GM15510 (cell line): ENCODE data around the gene C1QTNF9.

Experiments used
- POLR2A ChIP-seq: IDR thresholded peaks from 3 replicates; pipeline ENCODE4 v1.6.1; 2011; ENCODE audit warnings: borderline replicate concordance; ENCODE audit not compliant: insufficient read length; ENCODE audit errors: extremely low read depth

Gene C1QTNF9

GRCh38 chr13:24341439-24341838 is 32.1 kb downstream of the C1QTNF9 start:
- TF ChIP-seq POLR2A: no peak

- TF ChIP-seq POLR2A: no peak
Measured at GRCh38 chr13:24348385-24348784, 39.0 kb downstream of the C1QTNF9 start.

DNA sequence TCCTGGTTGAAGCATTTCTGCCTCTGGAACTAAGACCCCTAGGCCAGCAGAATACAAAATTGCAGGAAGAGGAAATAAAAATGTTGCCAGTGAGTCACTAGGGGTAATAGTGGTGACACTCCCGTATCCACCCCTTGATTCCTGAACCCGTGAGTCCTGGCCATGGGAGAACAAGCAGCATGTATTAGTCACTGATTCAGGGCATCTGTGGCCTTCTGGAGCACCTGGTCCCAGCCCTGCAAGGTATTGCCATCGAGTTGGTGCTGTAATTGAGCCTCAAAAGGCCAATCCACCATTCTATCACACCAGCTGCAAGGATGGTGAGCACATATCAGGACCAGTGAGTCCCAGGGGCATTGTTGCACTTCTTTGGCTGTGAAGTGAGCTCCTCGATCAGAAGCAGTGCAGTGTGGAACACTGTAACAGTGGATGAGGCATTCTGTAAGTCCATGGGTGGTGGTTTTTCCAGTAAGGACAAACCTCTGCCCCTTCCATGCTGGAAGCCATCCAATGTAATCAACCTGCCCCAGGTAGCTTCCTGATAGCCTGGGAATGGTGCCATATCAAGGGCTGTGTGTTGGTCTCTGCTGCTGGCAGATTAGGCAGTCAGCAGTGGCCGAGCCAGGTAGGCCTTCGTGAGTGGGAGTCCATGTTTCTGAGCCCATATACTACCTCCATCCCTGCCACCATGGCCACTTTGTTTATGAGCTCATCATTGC is 39.6 kb downstream of the C1QTNF9 start:
- TF ChIP-seq POLR2A: no peak

DNA sequence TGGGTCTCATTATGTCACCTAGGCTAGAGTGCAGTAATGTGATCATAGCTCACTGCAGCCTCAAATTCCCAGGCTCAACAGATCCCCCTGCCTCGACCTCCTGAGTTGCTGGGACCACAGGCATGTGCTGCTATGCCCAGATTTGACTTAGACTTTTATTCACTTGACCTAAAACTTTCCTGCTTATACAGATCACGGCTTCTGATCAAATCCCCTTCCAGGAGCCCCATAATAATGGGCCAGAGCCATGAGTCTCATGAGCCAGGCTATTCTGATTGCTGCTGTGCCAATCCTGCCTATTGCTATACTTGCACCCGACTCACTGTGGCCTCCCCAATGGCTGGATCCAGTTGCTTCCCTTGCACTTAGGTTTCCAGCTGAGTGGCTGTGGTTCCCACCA is 42.0 kb downstream of the C1QTNF9 start:
- no peak for TF ChIP-seq POLR2A

- no peak for TF ChIP-seq POLR2A
Measured at GRCh38 chr13:24353736-24354135, 44.4 kb downstream of the C1QTNF9 start.

DNA sequence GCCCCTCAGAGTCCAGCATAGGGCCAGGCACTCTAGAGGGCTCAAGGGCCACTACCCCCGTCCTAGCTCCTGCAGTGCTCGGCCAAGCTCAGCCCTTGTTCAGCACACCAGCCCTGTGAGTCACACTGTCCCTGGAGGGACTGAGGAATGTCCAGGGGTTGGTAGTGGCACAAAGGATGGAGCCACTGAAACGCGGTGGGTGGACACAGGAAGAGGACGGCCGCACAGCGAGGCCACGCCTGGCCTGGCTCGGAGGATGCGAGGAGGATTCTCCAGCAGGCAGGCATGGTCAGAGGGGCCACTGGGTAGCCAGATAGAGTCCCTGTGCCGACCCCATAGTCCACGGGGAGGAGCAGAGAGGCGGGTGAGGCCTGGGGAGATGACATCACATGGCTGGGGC is 45.7 kb downstream of the C1QTNF9 start:
- TF ChIP-seq POLR2A: no peak

DNA sequence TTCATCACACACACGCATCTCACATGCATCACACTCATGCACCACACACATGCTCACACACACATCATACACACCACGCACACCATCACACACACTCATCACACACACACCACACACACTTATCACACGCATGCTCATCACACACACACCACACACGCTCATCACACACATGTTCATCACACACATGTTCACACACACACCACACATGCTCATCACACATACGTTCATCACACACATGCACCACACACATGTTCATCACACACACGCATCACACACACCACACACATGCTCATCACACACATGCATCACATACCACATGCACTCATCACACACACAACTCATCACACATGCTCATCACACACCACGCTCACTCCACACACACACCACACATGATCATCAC is 46.9 kb downstream of the C1QTNF9 start:
- no peak for TF ChIP-seq POLR2A

DNA sequence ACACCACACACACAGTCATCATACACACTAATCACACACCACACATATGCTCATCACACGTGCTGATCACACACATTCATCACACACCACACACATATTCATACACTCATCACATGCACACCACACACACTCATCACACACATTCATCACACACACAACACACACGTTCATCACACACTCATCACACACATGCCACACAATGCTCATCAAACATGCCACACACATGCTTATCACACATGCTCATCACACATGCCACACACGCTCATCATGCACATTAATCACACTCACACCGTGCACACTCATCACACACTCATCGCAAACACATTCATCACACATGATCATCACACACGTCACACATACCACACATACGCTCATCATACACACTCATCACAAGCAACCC is 47.5 kb downstream of the C1QTNF9 start:
- no peak for TF ChIP-seq POLR2A

GRCh38 chr13:24357756-24358155 is 48.4 kb downstream of the C1QTNF9 start:
- TF ChIP-seq POLR2A: no peak

- no peak for TF ChIP-seq POLR2A
Measured at GRCh38 chr13:24360106-24360505, 50.7 kb downstream of the C1QTNF9 start.

GRCh38 chr13:24361113-24361512 is 51.7 kb downstream of the C1QTNF9 start:
- TF ChIP-seq POLR2A: no peak

DNA sequence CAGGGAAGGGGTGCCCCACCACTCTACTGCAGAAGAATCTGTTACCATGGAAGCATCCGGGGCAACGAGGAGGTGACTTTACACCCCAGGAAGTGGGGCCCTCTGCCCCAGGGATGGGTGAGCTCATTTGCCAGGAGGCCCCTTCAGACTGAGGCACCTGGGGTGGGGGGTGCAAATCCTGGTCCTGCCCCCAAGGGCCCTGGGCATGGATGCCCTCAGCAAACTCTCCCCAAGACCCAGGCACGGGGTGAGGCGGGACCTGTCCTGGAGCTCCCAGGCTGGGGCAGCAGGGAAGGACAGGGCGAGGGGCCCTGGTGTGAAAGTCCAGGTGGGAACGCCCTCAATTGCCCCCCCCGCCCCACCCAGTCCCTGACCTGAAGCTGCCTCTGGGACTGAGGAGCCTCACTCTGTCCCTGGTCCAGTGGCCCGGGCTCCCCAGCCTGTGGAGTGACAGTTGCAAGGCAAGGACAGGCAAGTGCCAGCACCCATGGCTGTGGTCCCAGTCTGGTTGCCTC is 52.5 kb downstream of the C1QTNF9 start:
- TF ChIP-seq POLR2A: no peak

GRCh38 chr13:24362435-24362952 is 53.1 kb downstream of the C1QTNF9 start:
- no peak for TF ChIP-seq POLR2A

GRCh38 chr13:24365191-24365590 is 55.8 kb downstream of the C1QTNF9 start:
- no peak for TF ChIP-seq POLR2A
